Liver (tissue), 9 donors: Measurements from ENCODE around the gene RNF212. TPM values are rescaled to one million over a fixed set of nuclear protein-coding genes. Genes with fewer than 3 reads are reported as not detected.

Experiments
- DNase-seq: peaks from one replicate; pipeline ENCODE4 v3.0.0-alpha.2; 2017; ENCODE audit warnings: low spot score
- H3K27ac ChIP-seq, 2 donors: one replicate each; pipeline ENCODE4 v1.7.0; 2013; ENCODE audit warnings: inconsistent platforms in 2 of 2, low read length in 2 of 2, control low read depth in 1 of 2, low read depth in 1 of 2, mild to moderate bottlenecking in 1 of 2
- H3K27me3 ChIP-seq, 4 donors: one replicate each; pipeline versions ENCODE4 v1.6.1 to v1.7.0; 2013; ENCODE audit warnings: low read length in 3 of 4, inconsistent platforms in 1 of 4, mild to moderate bottlenecking in 1 of 4, moderate library complexity in 1 of 4; ENCODE audit not compliant: control insufficient read depth in 4 of 4, insufficient read depth in 4 of 4
- H3K36me3 ChIP-seq, 4 donors: one replicate each; pipeline versions ENCODE4 v1.6.1 to v1.7.0; 2013; ENCODE audit warnings: low read length in 3 of 4, mild to moderate bottlenecking in 3 of 4, low read depth in 1 of 4, moderate library complexity in 1 of 4; ENCODE audit not compliant: control insufficient read depth in 4 of 4, insufficient read depth in 3 of 4
- H3K4me1 ChIP-seq, 4 donors: one replicate each; pipeline versions ENCODE4 v1.6.1 to v1.7.0; 2013; ENCODE audit warnings: low read length in 3 of 4, mild to moderate bottlenecking in 3 of 4, moderate library complexity in 1 of 4; ENCODE audit not compliant: control insufficient read depth in 4 of 4, insufficient read depth in 4 of 4
- H3K4me3 ChIP-seq, 3 donors: one replicate each; pipeline versions ENCODE4 v1.6.1 to v1.7.0; 2013; ENCODE audit warnings: low read length in 3 of 3, control low read depth in 1 of 3, low read depth in 1 of 3, mild to moderate bottlenecking in 1 of 3
- H3K9ac ChIP-seq, 2 donors: one replicate each; pipeline ENCODE4 v1.7.0; 2013; ENCODE audit warnings: low read length in 2 of 2, mild to moderate bottlenecking in 2 of 2, moderate library complexity in 2 of 2, control low read depth in 1 of 2, low read depth in 1 of 2
- H3K9me3 ChIP-seq, 4 donors: one replicate each; pipeline versions ENCODE4 v1.6.1 to v1.7.0; 2013; ENCODE audit warnings: low read length in 3 of 4; ENCODE audit not compliant: control insufficient read depth in 4 of 4
- CTCF ChIP-seq: fragments of 150-350 bp; IDR thresholded peaks from 2 replicates; pipeline ENCODE4 v1.5.1; 2017; ENCODE audit warnings: improper control_type of control experiment, low read depth, low read length; ENCODE audit not compliant: missing input control
- EGR1 ChIP-seq, 2 donors: IDR thresholded peaks; 2 replicates each; pipeline ENCODE4 v1.6.1; 2016 to 2018; ENCODE audit warnings: antibody characterized with exemption in 2 of 2, low read depth in 2 of 2
- FOXA2 ChIP-seq: IDR thresholded peaks from 2 replicates; pipeline ENCODE4 v1.6.1; 2016; ENCODE audit warnings: antibody characterized with exemption
- GABPA ChIP-seq, 2 donors: IDR thresholded peaks in 1 of 2; conservative IDR thresholded peaks in 1 of 2; 2 replicates each; pipeline ENCODE4 v1.6.1; 2016; ENCODE audit warnings: antibody characterized with exemption in 2 of 2, mild to moderate bottlenecking in 1 of 2, moderate library complexity in 1 of 2
- NR2F2 ChIP-seq: IDR thresholded peaks from 2 replicates; pipeline ENCODE4 v1.6.1; 2016; ENCODE audit warnings: antibody characterized with exemption
- RAD21 ChIP-seq, 2 donors: IDR thresholded peaks; 2 replicates each; pipeline ENCODE4 v1.6.1; 2016; ENCODE audit warnings: antibody characterized with exemption in 2 of 2, mild to moderate bottlenecking in 2 of 2
- SP1 ChIP-seq: IDR thresholded peaks from 2 replicates; pipeline ENCODE4 v1.6.1; 2018; ENCODE audit warnings: antibody characterized with exemption, mild to moderate bottlenecking
- TAF1 ChIP-seq: conservative IDR thresholded peaks from 2 replicates; pipeline ENCODE4 v1.6.1; 2016; ENCODE audit warnings: antibody characterized with exemption, mild to moderate bottlenecking
- WGBS: extraction: QIAGEN DNeasy Blood & Tissue Kit; methylation state at CpG from one replicate; pipeline ENCODE4 v1.1.7; 2013; 5-methylcytosine and 5-hydroxymethylcytosine counted together
- polyA plus RNA-seq, 2 donors: library from polyadenylated mRNA; stranded (reverse) in 1 of 2; unstranded in 1 of 2; fragments of 200-250 nt in 1 of 2; fragments of >200 nt in 1 of 2; fragmentation: Nextera tagmentation in 1 of 2; extraction: Ambion mirVana in 1 of 2; gene quantifications; one replicate each; pipeline versions ENCODE4 v1.2.1 to v1.2.3, GENCODE V29; 2013 to 2015
- total RNA-seq, 2 donors: library from RNA; depleted of rRNA; stranded (reverse); fragments of >200 nt; gene quantifications; one replicate each; pipeline ENCODE4 v1.2.3, GENCODE V29; 2014
- TF ChIP-seq, protein P1 (sequence below): IDR thresholded peaks from 2 replicates; pipeline ENCODE4 v1.6.1; 2016; ENCODE audit warnings: antibody characterized with exemption, mild to moderate bottlenecking
- TF ChIP-seq, protein P2 (sequence below): IDR thresholded peaks from 2 replicates; pipeline ENCODE4 v1.6.1; 2016; ENCODE audit warnings: antibody characterized with exemption
- TF ChIP-seq, protein P3 (sequence below): IDR thresholded peaks from 2 replicates; pipeline ENCODE4 v1.6.1; 2016; ENCODE audit warnings: antibody characterized with exemption
- donor health status: healthy.
- donor health status: healthy.
- donor health status: healthy.
- donor health status: healthy.
- donor health status: healthy.

Gene RNF212
- total and polyA plus RNA-seq, 4 donors: 0.32 to 0.47 (median 0.38) TPM; not detected in 1

- TF ChIP-seq, protein P1, sequence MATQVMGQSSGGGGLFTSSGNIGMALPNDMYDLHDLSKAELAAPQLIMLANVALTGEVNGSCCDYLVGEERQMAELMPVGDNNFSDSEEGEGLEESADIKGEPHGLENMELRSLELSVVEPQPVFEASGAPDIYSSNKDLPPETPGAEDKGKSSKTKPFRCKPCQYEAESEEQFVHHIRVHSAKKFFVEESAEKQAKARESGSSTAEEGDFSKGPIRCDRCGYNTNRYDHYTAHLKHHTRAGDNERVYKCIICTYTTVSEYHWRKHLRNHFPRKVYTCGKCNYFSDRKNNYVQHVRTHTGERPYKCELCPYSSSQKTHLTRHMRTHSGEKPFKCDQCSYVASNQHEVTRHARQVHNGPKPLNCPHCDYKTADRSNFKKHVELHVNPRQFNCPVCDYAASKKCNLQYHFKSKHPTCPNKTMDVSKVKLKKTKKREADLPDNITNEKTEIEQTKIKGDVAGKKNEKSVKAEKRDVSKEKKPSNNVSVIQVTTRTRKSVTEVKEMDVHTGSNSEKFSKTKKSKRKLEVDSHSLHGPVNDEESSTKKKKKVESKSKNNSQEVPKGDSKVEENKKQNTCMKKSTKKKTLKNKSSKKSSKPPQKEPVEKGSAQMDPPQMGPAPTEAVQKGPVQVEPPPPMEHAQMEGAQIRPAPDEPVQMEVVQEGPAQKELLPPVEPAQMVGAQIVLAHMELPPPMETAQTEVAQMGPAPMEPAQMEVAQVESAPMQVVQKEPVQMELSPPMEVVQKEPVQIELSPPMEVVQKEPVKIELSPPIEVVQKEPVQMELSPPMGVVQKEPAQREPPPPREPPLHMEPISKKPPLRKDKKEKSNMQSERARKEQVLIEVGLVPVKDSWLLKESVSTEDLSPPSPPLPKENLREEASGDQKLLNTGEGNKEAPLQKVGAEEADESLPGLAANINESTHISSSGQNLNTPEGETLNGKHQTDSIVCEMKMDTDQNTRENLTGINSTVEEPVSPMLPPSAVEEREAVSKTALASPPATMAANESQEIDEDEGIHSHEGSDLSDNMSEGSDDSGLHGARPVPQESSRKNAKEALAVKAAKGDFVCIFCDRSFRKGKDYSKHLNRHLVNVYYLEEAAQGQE: no peak
- no peak for TF ChIP-seq SP1
Observed at GRCh38 chr4:1031346-1031745, 82.0 kb downstream of the RNF212 start (continued).

DNA sequence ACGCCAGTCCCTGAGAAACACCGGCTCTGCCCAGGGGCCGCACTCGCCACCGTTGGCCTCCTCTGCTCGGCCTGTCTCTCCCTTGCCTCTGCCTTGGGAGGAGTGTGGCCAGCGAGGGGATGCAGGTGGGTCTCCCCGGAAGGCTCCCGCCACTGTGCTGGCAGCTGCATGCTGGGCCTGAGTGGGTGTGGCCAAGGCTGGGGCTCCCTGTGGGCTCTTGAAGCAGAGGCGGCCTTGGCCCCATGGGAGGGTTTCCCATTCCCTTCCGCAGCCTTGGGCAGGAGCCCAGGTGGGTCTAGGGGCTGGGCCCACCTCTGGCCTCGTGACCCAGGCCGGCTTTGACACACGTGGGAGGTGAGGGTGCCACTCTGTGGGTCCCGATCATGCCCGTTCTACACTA, 82.8 kb downstream of the RNF212 start:
- TF ChIP-seq CTCF (no peak), GABPA (IDR thresholded peaks at IDR 0.05 in 1 of 2, conservative IDR thresholded peaks at IDR 0.05 in 1 of 2) (no peak), NR2F2 (no peak), RAD21 (IDR thresholded peaks at IDR 0.05) (no peak), EGR1 (IDR thresholded peaks at IDR 0.05; ENCODE audit: low read depth in 2 of 2) (no peak), FOXA2 (no peak)
- TF ChIP-seq, protein P2, sequence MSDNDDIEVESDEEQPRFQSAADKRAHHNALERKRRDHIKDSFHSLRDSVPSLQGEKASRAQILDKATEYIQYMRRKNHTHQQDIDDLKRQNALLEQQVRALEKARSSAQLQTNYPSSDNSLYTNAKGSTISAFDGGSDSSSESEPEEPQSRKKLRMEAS: no peak
- TF ChIP-seq, protein P3, sequence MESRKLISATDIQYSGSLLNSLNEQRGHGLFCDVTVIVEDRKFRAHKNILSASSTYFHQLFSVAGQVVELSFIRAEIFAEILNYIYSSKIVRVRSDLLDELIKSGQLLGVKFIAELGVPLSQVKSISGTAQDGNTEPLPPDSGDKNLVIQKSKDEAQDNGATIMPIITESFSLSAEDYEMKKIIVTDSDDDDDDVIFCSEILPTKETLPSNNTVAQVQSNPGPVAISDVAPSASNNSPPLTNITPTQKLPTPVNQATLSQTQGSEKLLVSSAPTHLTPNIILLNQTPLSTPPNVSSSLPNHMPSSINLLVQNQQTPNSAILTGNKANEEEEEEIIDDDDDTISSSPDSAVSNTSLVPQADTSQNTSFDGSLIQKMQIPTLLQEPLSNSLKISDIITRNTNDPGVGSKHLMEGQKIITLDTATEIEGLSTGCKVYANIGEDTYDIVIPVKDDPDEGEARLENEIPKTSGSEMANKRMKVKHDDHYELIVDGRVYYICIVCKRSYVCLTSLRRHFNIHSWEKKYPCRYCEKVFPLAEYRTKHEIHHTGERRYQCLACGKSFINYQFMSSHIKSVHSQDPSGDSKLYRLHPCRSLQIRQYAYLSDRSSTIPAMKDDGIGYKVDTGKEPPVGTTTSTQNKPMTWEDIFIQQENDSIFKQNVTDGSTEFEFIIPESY: no peak
- Histone ChIP-seq H3K4me1 (peaks cover 0 to 8% (median 0%) of the 10 kb centered on the region in 4 donors), H3K9ac (no peak overlapping the region), H3K27ac (no peak overlapping the region), H3K4me3 (no peak overlapping the region), H3K27me3 (peaks cover 0 to 3% (median 0%) of the 10 kb centered on the region in 4 donors), H3K9me3 (no peaks in the 10 kb centered on the region), H3K36me3 (peaks cover 0 to 6% (median 2%) of the 10 kb centered on the region in 4 donors)
- no peak for DNase-seq
- WGBS: 66% methylated on average over 16 of the region's 16 CpGs

- no peak overlapping the region for H3K4me3 ChIP-seq
- no peak for DNase-seq
- peaks cover 0 to 8% (median 0%) of the 10 kb centered on the region in 4 donors for H3K4me1 ChIP-seq
- 61% methylated on average over 12 of the region's 12 CpGs for WGBS
- H3K9me3 ChIP-seq: no peaks in the 10 kb centered on the region
- H3K27me3 ChIP-seq: peaks cover 0 to 3% (median 0%) of the 10 kb centered on the region in 4 donors
- no peak overlapping the region for H3K27ac ChIP-seq
- TF ChIP-seq, protein P3: no peak
- TF ChIP-seq RAD21 (IDR thresholded peaks at IDR 0.05) (no peak), TAF1 (no peak)
- TF ChIP-seq, protein P2: no peak
- TF ChIP-seq, protein P1: no peak
- no peak overlapping the region for H3K9ac ChIP-seq
- H3K36me3 ChIP-seq: peaks cover 0 to 11% (median 2%) of the 10 kb centered on the region in 4 donors
Observed at GRCh38 chr4:1030031-1030430, 83.3 kb downstream of the RNF212 start.
